GM12865 (cell line): Measurements from ENCODE around the gene RASGEF1C.

Source experiments
- DNase-seq: peaks from one replicate; pipeline ENCODE4 v3.0.0; 2010; ENCODE audit warnings: low read depth
- H3K4me3 ChIP-seq: 2 replicates; pipeline ENCODE4 v1.5.1; 2011; ENCODE audit warnings: mild to moderate bottlenecking, low read depth, low read length, control low read depth
- CTCF ChIP-seq: IDR thresholded peaks from 2 replicates; pipeline ENCODE4 v1.5.1; 2011; ENCODE audit warnings: low read length, control low read depth, low read depth, inconsistent platforms; ENCODE audit not compliant: insufficient read depth; ENCODE audit errors: missing control alignments

The RASGEF1C gene

GRCh38 chr5:180117000-180117725 lies 91.8 kb downstream of the RASGEF1C start:
- TF ChIP-seq CTCF: no peak
- no peak overlapping the region for H3K4me3 ChIP-seq
- DNase-seq: no peak

GRCh38 chr5:180116077-180116999 lies 92.7 kb downstream of the RASGEF1C start:
- DNase-seq: no peak
- TF ChIP-seq CTCF: no peak
- H3K4me3 ChIP-seq: no peak overlapping the region

- no peak for DNase-seq
- H3K4me3 ChIP-seq: no peak overlapping the region
- no peak for TF ChIP-seq CTCF
Measured at GRCh38 chr5:180115326-180116076, 93.5 kb downstream of the RASGEF1C start.

- TF ChIP-seq CTCF: no peak
- H3K4me3 ChIP-seq: no peak overlapping the region
- DNase-seq: no peak
Measured at GRCh38 chr5:180114304-180115003, 94.6 kb downstream of the RASGEF1C start.

- no peak overlapping the region for H3K4me3 ChIP-seq
- TF ChIP-seq CTCF: no peak
- DNase-seq: no peak
Measured at GRCh38 chr5:180113660-180114303, 95.2 kb downstream of the RASGEF1C start.
